Peyer's patch (tissue), 4 donors: ENCODE measurements around the gene CACNA1G. TPM values are rescaled to one million over a fixed set of nuclear protein-coding genes. Genes with fewer than 3 reads are reported as not detected.

Experiments used
- DNase-seq, 3 donors: peaks; one replicate each; pipeline ENCODE4 v3.0.0-alpha.2; 2017 to 2019
- H3K27ac ChIP-seq, 4 donors: fragments of 200-600 bp; sonication (generic); one replicate each; pipeline ENCODE4 v1.5.1; 2016 to 2019
- H3K27me3 ChIP-seq, 2 donors: fragments of 200-600 bp; sonication (generic); one replicate each; pipeline ENCODE4 v1.5.1; 2019
- H3K36me3 ChIP-seq, 3 donors: fragments of 200-600 bp; sonication (generic); one replicate each; pipeline ENCODE4 v1.5.1; 2016 to 2019
- H3K4me1 ChIP-seq, 4 donors: fragments of 200-600 bp; sonication (generic); one replicate each; pipeline ENCODE4 v1.5.1; 2016 to 2019
- H3K4me3 ChIP-seq, 4 donors: fragments of 200-600 bp; sonication (generic); 1 replicate in 3 of 4; 2 replicates in 1 of 4; pipeline ENCODE4 v1.5.1; 2016 to 2019; ENCODE audit warnings: mild to moderate bottlenecking in 1 of 4
- H3K9me3 ChIP-seq, 4 donors: fragments of 200-600 bp; sonication (generic); one replicate each; pipeline ENCODE4 v1.5.1; 2016 to 2019; ENCODE audit warnings: mild to moderate bottlenecking in 1 of 4
- CTCF ChIP-seq, 6 experiments: fragments of 450-650 bp in 4 of 6; fragments of 200-600 bp in 2 of 6; sonication (generic) in 1 of 6; IDR thresholded peaks; one replicate each; pipeline ENCODE4 v1.5.1; 2017 to 2019; ENCODE audit warnings: antibody characterized with exemption in 6 of 6, mild to moderate bottlenecking in 3 of 6, moderate library complexity in 1 of 6
- POLR2A ChIP-seq, 2 donors: fragments of 450-650 bp; IDR thresholded peaks; one replicate each; pipeline ENCODE4 v1.5.1; 2017; ENCODE audit warnings: antibody characterized with exemption in 2 of 2, mild to moderate bottlenecking in 2 of 2, moderate library complexity in 2 of 2
- total RNA-seq, 4 donors: library from RNA; depleted of rRNA; stranded (reverse); fragments of >200 nt; gene quantifications; one replicate each; pipeline ENCODE4 v1.1.0, GENCODE V29; 2016

The CACNA1G gene
- total RNA-seq, 4 donors from 2014 or later = not detected

- Histone ChIP-seq H3K36me3 (no peaks in the 10 kb centered on the region), H3K27ac (no peak overlapping the region), H3K9me3 (no peaks in the 10 kb centered on the region), H3K27me3 (no peaks in the 10 kb centered on the region), H3K4me1 (no peaks in the 10 kb centered on the region), H3K4me3 (no peak overlapping the region)
- TF ChIP-seq POLR2A (IDR thresholded peaks at IDR 0.05) (no peak), CTCF (IDR thresholded peaks at IDR 0.05) (no peak)
- no peak for DNase-seq
These were observed 51.8 kb downstream of the CACNA1G start for GRCh38 chr17:50612281-50612680.

- TF ChIP-seq CTCF (IDR thresholded peaks at IDR 0.05) (no peak), POLR2A (IDR thresholded peaks at IDR 0.05) (no peak)
- Histone ChIP-seq H3K27me3 (no peaks in the 10 kb centered on the region), H3K4me1 (no peaks in the 10 kb centered on the region), H3K4me3 (no peak overlapping the region), H3K36me3 (no peaks in the 10 kb centered on the region), H3K9me3 (no peaks in the 10 kb centered on the region), H3K27ac (no peak overlapping the region)
- no peak for DNase-seq
These were observed 52.8 kb downstream of the CACNA1G start for GRCh38 chr17:50613007-50613992.

- H3K4me3 ChIP-seq = no peak overlapping the region
- H3K27ac ChIP-seq = no peak overlapping the region
- no peaks in the 10 kb centered on the region for H3K27me3 ChIP-seq
- no peak for DNase-seq
- H3K4me1 ChIP-seq = no peaks in the 10 kb centered on the region
- H3K9me3 ChIP-seq = no peaks in the 10 kb centered on the region
- TF ChIP-seq CTCF (IDR thresholded peaks at IDR 0.05) (no peak), POLR2A (IDR thresholded peaks at IDR 0.05) (no peak)
- H3K36me3 ChIP-seq = no peaks in the 10 kb centered on the region
These were observed 54.0 kb downstream of the CACNA1G start for GRCh38 chr17:50614471-50615051.

- H3K4me1 ChIP-seq = no peaks in the 10 kb centered on the region
- no peak for TF ChIP-seq POLR2A (IDR thresholded peaks at IDR 0.05)
- TF ChIP-seq CTCF (IDR thresholded peaks at IDR 0.05) = no peak
- H3K9me3 ChIP-seq = no peaks in the 10 kb centered on the region
- no peak overlapping the region for H3K4me3 ChIP-seq
- H3K27ac ChIP-seq = no peak overlapping the region
- no peaks in the 10 kb centered on the region for H3K36me3 ChIP-seq
- H3K27me3 ChIP-seq = no peaks in the 10 kb centered on the region
- no peak for DNase-seq
These were observed 55.3 kb downstream of the CACNA1G start for GRCh38 chr17:50615828-50616227.

GRCh38 chr17:50618300-50618699 lies 57.8 kb downstream of the CACNA1G start:
- H3K4me3 ChIP-seq = no peak overlapping the region
- no peaks in the 10 kb centered on the region for H3K27me3 ChIP-seq
- H3K36me3 ChIP-seq = no peaks in the 10 kb centered on the region
- TF ChIP-seq CTCF (IDR thresholded peaks at IDR 0.05) (no peak), POLR2A (IDR thresholded peaks at IDR 0.05) (no peak)
- H3K4me1 ChIP-seq = no peaks in the 10 kb centered on the region
- H3K27ac ChIP-seq = no peak overlapping the region
- no peak for DNase-seq
- H3K9me3 ChIP-seq = no peaks in the 10 kb centered on the region
